GM23248 (cell line): Measurements from ENCODE around the gene USP6.
"Not testable (repeated sequence)": the region's sequence is repeated elsewhere in the genome, so short reads cannot be mapped to it uniquely, and the experiment has no call there.

Experiments used
- EZH2 ChIP-seq: fragments of 200-600 bp; sonication (generic); IDR thresholded peaks from 2 replicates; pipeline ENCODE4 v1.6.1; 2018; ENCODE audit warnings: antibody characterized with exemption, mild to moderate bottlenecking; ENCODE audit not compliant: insufficient read depth, poor library complexity, severe bottlenecking
- EZH2phosphoT487 ChIP-seq: fragments of 200-600 bp; sonication (generic); IDR thresholded peaks from 2 replicates; pipeline ENCODE4 v1.6.1; 2018; ENCODE audit warnings: antibody characterized with exemption, moderate library complexity, mild to moderate bottlenecking, low read depth; ENCODE audit not compliant: insufficient read depth

DNA sequence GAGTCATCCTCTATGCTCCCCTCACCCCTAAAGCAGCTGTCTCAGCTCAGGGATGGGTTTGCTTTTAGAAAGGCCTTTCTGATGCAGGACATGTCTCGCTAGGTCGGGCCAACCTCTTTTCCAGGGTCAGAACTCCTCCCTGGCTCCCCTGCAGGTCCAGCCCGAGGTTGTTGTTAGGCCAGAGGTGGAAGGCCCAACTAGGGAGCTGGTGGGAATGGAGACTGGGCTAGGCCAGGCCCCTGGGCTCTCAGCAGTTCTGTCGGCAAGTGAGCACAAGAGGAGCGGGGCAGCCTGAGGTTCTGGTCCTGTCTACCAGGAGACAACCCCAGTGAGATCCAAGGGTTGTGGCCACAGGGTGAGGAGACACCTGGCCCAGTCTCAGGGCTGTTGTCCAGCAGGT lies 14.9 kb downstream of the USP6 start:
- not testable (repeated sequence) for TF ChIP-seq EZH2, EZH2phosphoT487
